HEK293T (cell line): ENCODE results near the gene ADAM22.

ENCODE experiments used
- CTCF ChIA-PET: fragments of 350-600 bp; formaldehyde crosslinking; extraction: SDS; loops from one replicate; lab custom pipeline; 2021; ENCODE audit warnings: antibody characterized with exemption, inconsistent platforms; lab: Yijun Ruan, JAX
- POLR2A ChIA-PET: fragments of 350-600 bp; formaldehyde crosslinking; extraction: SDS; loops from one replicate; lab custom pipeline; 2020; ENCODE audit warnings: antibody characterized with exemption, inconsistent platforms; lab: Yijun Ruan, JAX
- DNase-seq: peaks from one replicate; pipeline ENCODE4 v3.0.0; 2012; ENCODE audit warnings: mixed read lengths; ENCODE audit errors: extremely low spot score
- ARNT ChIP-seq: fragments of 450-650 bp; IDR thresholded peaks from 2 replicates; pipeline ENCODE4 v1.6.1; 2017; ENCODE audit warnings: mild to moderate bottlenecking
- BHLHE40 ChIP-seq: fragments of 450-650 bp; IDR thresholded peaks from 2 replicates; pipeline ENCODE4 v1.6.1; 2016; ENCODE audit warnings: mild to moderate bottlenecking, moderate library complexity, borderline replicate concordance
- CTBP1 ChIP-seq: fragments of 450-650 bp; IDR thresholded peaks from 2 replicates; pipeline ENCODE4 v1.6.1; 2016; ENCODE audit warnings: borderline replicate concordance
- ELF4 ChIP-seq: fragments of 450-650 bp; IDR thresholded peaks from 2 replicates; pipeline ENCODE4 v1.6.1; 2017; ENCODE audit warnings: antibody characterized with exemption
- FOXA1 ChIP-seq: fragments of 450-650 bp; IDR thresholded peaks from 2 replicates; pipeline ENCODE4 v1.6.1; 2016; ENCODE audit warnings: mild to moderate bottlenecking
- FOXK2 ChIP-seq: fragments of 450-650 bp; IDR thresholded peaks from 2 replicates; pipeline ENCODE4 v1.6.1; 2016; ENCODE audit warnings: mild to moderate bottlenecking
- FOXM1 ChIP-seq: fragments of 450-650 bp; IDR thresholded peaks from 2 replicates; pipeline ENCODE4 v1.6.1; 2017; ENCODE audit warnings: mild to moderate bottlenecking, borderline replicate concordance
- HDGF ChIP-seq: fragments of 450-650 bp; IDR thresholded peaks from 2 replicates; pipeline ENCODE4 v1.6.1; 2017; ENCODE audit warnings: antibody characterized with exemption, borderline replicate concordance
- L3MBTL2 ChIP-seq: fragments of 450-650 bp; conservative IDR thresholded peaks from 2 replicates; pipeline ENCODE4 v1.6.1; 2016; ENCODE audit warnings: mild to moderate bottlenecking
- LEF1 ChIP-seq: fragments of 450-650 bp; IDR thresholded peaks from 2 replicates; pipeline ENCODE4 v1.6.1; 2017; ENCODE audit warnings: mild to moderate bottlenecking, borderline replicate concordance
- NFRKB ChIP-seq: fragments of 450-650 bp; IDR thresholded peaks from 2 replicates; pipeline ENCODE4 v1.6.1; 2016; ENCODE audit warnings: mild to moderate bottlenecking, moderate library complexity
- PKNOX1 ChIP-seq: fragments of 450-650 bp; IDR thresholded peaks from 2 replicates; pipeline ENCODE4 v1.6.1; 2016
- SP1 ChIP-seq: fragments of 450-650 bp; IDR thresholded peaks from 2 replicates; pipeline ENCODE4 v1.6.1; 2017
- SUZ12 ChIP-seq: fragments of 450-650 bp; IDR thresholded peaks from 2 replicates; pipeline ENCODE4 v1.6.1; 2016; ENCODE audit warnings: mild to moderate bottlenecking
- TARDBP ChIP-seq: fragments of 450-650 bp; IDR thresholded peaks from 2 replicates; pipeline ENCODE4 v1.6.1; 2016
- ZNF384 ChIP-seq: fragments of 450-650 bp; IDR thresholded peaks from 2 replicates; pipeline ENCODE4 v1.6.1; 2016

The ADAM22 gene

GRCh38 chr7:88202799-88203198, 268.7 kb downstream of the ADAM22 start:
- TF ChIP-seq PKNOX1: no peak
- TF ChIP-seq FOXM1: no peak
- no peak for TF ChIP-seq ELF4
- TF ChIP-seq ZNF384: no peak
- TF ChIP-seq TARDBP: no peak
- TF ChIP-seq CTBP1: no peak
- TF ChIP-seq NFRKB: no peak
- no peak for DNase-seq
- ChIA-PET CTCF (no interaction called here), POLR2A (no interaction called here)

GRCh38 chr7:88203401-88203800, 269.4 kb downstream of the ADAM22 start:
- TF ChIP-seq ARNT: no peak
- TF ChIP-seq NFRKB: no peak
- TF ChIP-seq L3MBTL2: no peak
- no peak for TF ChIP-seq TARDBP
- no peak for TF ChIP-seq ZNF384
- no peak for TF ChIP-seq PKNOX1
- no peak for TF ChIP-seq FOXM1
- no peak for TF ChIP-seq ELF4
- no peak for TF ChIP-seq SP1
- no peak for TF ChIP-seq HDGF
- no peak for TF ChIP-seq FOXK2
- TF ChIP-seq FOXA1: no peak
- no peak for TF ChIP-seq CTBP1
- TF ChIP-seq LEF1: no peak
- TF ChIP-seq BHLHE40: no peak
- ChIA-PET CTCF (no interaction called here), POLR2A (no interaction called here)
- DNase-seq: no peak

- POLR2A ChIA-PET: no interaction called here
- CTCF ChIA-PET: no interaction called here
These were observed 270.6 kb downstream of the ADAM22 start for GRCh38 chr7:88204525-88205110.

GRCh38 chr7:88205179-88205578, 271.1 kb downstream of the ADAM22 start:
- TF ChIP-seq NFRKB (no peak), ELF4 (no peak), FOXA1 (no peak), ARNT (no peak), SUZ12 (no peak), FOXM1 (no peak), FOXK2 (no peak), HDGF (no peak), L3MBTL2 (no peak), CTBP1 (no peak), LEF1 (no peak), ZNF384 (no peak), BHLHE40 (no peak)
- CTCF ChIA-PET: no interaction called here
- POLR2A ChIA-PET: no interaction called here
- no peak for DNase-seq

More at GRCh38 chr7:88204525-88205110, 270.6 kb downstream of the ADAM22 start:
- no peak for DNase-seq
- no peak for TF ChIP-seq LEF1
- no peak for TF ChIP-seq TARDBP
- no peak for TF ChIP-seq ZNF384
- no peak for TF ChIP-seq FOXM1
- TF ChIP-seq HDGF: no peak
- TF ChIP-seq NFRKB: no peak
- TF ChIP-seq PKNOX1: no peak
- TF ChIP-seq FOXA1: no peak
- no peak for TF ChIP-seq CTBP1
- TF ChIP-seq BHLHE40: no peak
- no peak for TF ChIP-seq ARNT

- DNase-seq: no peak
- CTCF ChIA-PET: interaction anchor here (0.6 kb wide), 1 partner anchor 14 kb away, joined by 3 read pairs; no protein-coding TSS in a partner anchor
- POLR2A ChIA-PET: no interaction called here
- no peak for TF ChIP-seq SP1
- no peak for TF ChIP-seq HDGF
- no peak for TF ChIP-seq SUZ12
- no peak for TF ChIP-seq FOXA1
- no peak for TF ChIP-seq TARDBP
- TF ChIP-seq ZNF384: no peak
- no peak for TF ChIP-seq FOXM1
- TF ChIP-seq ELF4: no peak
- TF ChIP-seq ARNT: no peak
- TF ChIP-seq FOXK2: no peak
- TF ChIP-seq NFRKB: no peak
- no peak for TF ChIP-seq L3MBTL2
- no peak for TF ChIP-seq BHLHE40
- TF ChIP-seq PKNOX1: no peak
- no peak for TF ChIP-seq CTBP1
- no peak for TF ChIP-seq LEF1
These were observed 272.2 kb downstream of the ADAM22 start for GRCh38 chr7:88206254-88206653.
